ENCODE data around the gene CCDC188.

CCDC188 gene

DNA sequence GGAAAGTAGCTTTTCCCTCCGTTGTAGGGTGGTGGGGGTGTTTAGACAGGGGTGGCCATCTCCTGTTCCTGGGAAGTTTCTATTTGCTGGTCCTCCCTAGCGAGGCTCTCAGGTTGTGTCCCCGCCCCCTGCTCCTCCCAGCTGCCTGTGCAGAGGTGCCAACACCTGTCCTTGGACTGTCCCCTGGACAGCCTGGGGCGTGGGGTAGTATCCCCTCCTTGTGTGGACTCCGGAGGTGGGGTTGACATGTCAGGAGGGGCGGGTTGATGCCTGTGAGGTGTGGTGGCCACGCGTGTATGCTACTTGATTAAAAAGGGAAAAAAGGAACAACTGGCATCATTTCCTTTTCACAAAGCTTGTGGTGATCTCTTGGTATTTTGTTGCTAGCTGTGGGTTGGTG lies 49.2 kb downstream of the CCDC188 start:
- no peak for DNase-seq

GRCh38 chr22:20099099-20099711 lies 51.6 kb downstream of the CCDC188 start:
- no peak for DNase-seq

Data from CD4-positive, alpha-beta T cell treated with Interleukin-21 for 1 hour (primary cell).